ENCODE results near the gene RAP1GAP2.
A peak's percentile ranks its signal among the peaks of the same experiment; 100 is the strongest.

Gene RAP1GAP2

GRCh38 chr17:3004150-3004801 lies 208.0 kb downstream of the RAP1GAP2 start:
- ChIA-PET POLR2A (interaction anchor here (0.6 to 2.7 kb wide), 8 partner anchors 29 to 663 kb away, joined by 3 to 11 read pairs (median 4); no protein-coding TSS in a partner anchor), CTCF (interaction anchor here (0.6 to 2.0 kb wide), 7 partner anchors 9 to 605 kb away, joined by 3 to 12 read pairs (median 4); partner anchors contain the start of gene TRPV1)
- H3K4me3 ChIP-seq (ENCODE audit: low read depth, low read length) = peak overlapping the region; percentile 10
- peaks cover 4 to 45% of the 10 kb centered on the region in 2 experiments; a peak in 2 of 3 replicates for H3K36me3 ChIP-seq (ENCODE audit: control insufficient read depth in 2 of 2, insufficient read depth in 1 of 2, low read length in 2 of 2)
- H3K4me1 ChIP-seq (ENCODE audit: control insufficient read depth, insufficient read depth, low read length) = peaks cover 11% of the 10 kb centered on the region
- H3K9me3 ChIP-seq (ENCODE audit: control insufficient read depth, insufficient read depth, low read depth, low read length) = no peaks in the 10 kb centered on the region
- peak overlapping the region; percentile 83 for H3K27ac ChIP-seq (ENCODE audit: extremely low read depth, low read depth, low read length)
- TF ChIP-seq ZNF660 (tag by site-specific recombination; IDR thresholded peaks at IDR 0.05) = peak; percentile 98
- TF ChIP-seq ZBTB6 (tag by site-specific recombination; IDR thresholded peaks at IDR 0.05) = peak; percentile 88
- no peak for TF ChIP-seq ZNF624 (tag by site-specific recombination; IDR thresholded peaks at IDR 0.05)
- peak; percentile 92 for TF ChIP-seq PRDM10 (tag by site-specific recombination; IDR thresholded peaks at IDR 0.05)
- no peak for TF ChIP-seq ZNF280C (tag by site-specific recombination; IDR thresholded peaks at IDR 0.05)
- no peak for TF ChIP-seq ZNF777 (tag by site-specific recombination; IDR thresholded peaks at IDR 0.05; ENCODE audit: borderline replicate concordance)
- peak; percentile 67; the same call in 1 of the 2 replicates for TF ChIP-seq ZFP3 (tag by site-specific recombination; IDR thresholded peaks at IDR 0.05; ENCODE audit: low read depth)
- peak; percentile 50; the same call in 1 of the 2 replicates for TF ChIP-seq ZNF10 (tag by site-specific recombination; IDR thresholded peaks at IDR 0.05)
- peak; percentile 53; the same call in 1 of the 2 replicates for TF ChIP-seq SP7 (tag by site-specific recombination; IDR thresholded peaks at IDR 0.05)
- TF ChIP-seq ZNF623 (tag by site-specific recombination; IDR thresholded peaks at IDR 0.05) = no peak
- TF ChIP-seq ZBTB8A (tag by site-specific recombination; IDR thresholded peaks at IDR 0.05) = peak; percentile 84
- peak; percentile 83 for TF ChIP-seq ZNF366 (tag by site-specific recombination; conservative IDR thresholded peaks at IDR 0.05)
- TF ChIP-seq ZNF341 (tag by site-specific recombination; IDR thresholded peaks at IDR 0.05; ENCODE audit: low read depth) = peak; percentile 27; the same call in 1 of the 2 replicates
- peak; percentile 25 for TF ChIP-seq ZBTB26 (tag by site-specific recombination; optimal IDR thresholded peaks at IDR 0.05)
- TF ChIP-seq, protein P1, sequence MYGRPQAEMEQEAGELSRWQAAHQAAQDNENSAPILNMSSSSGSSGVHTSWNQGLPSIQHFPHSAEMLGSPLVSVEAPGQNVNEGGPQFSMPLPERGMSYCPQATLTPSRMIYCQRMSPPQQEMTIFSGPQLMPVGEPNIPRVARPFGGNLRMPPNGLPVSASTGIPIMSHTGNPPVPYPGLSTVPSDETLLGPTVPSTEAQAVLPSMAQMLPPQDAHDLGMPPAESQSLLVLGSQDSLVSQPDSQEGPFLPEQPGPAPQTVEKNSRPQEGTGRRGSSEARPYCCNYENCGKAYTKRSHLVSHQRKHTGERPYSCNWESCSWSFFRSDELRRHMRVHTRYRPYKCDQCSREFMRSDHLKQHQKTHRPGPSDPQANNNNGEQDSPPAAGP (tag by site-specific recombination; IDR thresholded peaks at IDR 0.05) = peak; percentile 66
- TF ChIP-seq ZNF169 (tag by site-specific recombination; IDR thresholded peaks at IDR 0.05) = no peak
- peak; percentile 73 for TF ChIP-seq ZIC2 (tag by site-specific recombination; IDR thresholded peaks at IDR 0.05)
- peak; percentile 77 for TF ChIP-seq ZNF629 (tag by site-specific recombination; IDR thresholded peaks at IDR 0.05)
- no peak for TF ChIP-seq ZNF223 (tag by site-specific recombination; IDR thresholded peaks at IDR 0.05)
- peak; percentile 63 for TF ChIP-seq WT1 (tag by site-specific recombination; IDR thresholded peaks at IDR 0.05)
- TF ChIP-seq, protein P2, sequence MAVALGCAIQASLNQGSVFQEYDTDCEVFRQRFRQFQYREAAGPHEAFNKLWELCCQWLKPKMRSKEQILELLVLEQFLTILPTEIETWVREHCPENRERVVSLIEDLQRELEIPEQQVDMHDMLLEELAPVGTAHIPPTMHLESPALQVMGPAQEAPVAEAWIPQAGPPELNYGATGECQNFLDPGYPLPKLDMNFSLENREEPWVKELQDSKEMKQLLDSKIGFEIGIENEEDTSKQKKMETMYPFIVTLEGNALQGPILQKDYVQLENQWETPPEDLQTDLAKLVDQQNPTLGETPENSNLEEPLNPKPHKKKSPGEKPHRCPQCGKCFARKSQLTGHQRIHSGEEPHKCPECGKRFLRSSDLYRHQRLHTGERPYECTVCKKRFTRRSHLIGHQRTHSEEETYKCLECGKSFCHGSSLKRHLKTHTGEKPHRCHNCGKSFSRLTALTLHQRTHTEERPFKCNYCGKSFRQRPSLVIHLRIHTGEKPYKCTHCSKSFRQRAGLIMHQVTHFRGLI (tag by site-specific recombination; IDR thresholded peaks at IDR 0.05) = peak; percentile 70
- TF ChIP-seq ZNF580 (tag by site-specific recombination; IDR thresholded peaks at IDR 0.05) = no peak
- peak; percentile 51 for TF ChIP-seq ZNF76 (tag by site-specific recombination; IDR thresholded peaks at IDR 0.05; ENCODE audit: borderline replicate concordance, low read depth)
- peak; percentile 24; the same call in 1 of the 2 replicates for TF ChIP-seq ZNF18 (tag by site-specific recombination; IDR thresholded peaks at IDR 0.05)
